ENCODE results near the gene SH3GL2.

Gene SH3GL2

GRCh38 chr9:17810728-17811571, 232.1 kb downstream of the SH3GL2 start:
- no peak for DNase-seq (ENCODE audit: low read depth, low spot score)

DNA sequence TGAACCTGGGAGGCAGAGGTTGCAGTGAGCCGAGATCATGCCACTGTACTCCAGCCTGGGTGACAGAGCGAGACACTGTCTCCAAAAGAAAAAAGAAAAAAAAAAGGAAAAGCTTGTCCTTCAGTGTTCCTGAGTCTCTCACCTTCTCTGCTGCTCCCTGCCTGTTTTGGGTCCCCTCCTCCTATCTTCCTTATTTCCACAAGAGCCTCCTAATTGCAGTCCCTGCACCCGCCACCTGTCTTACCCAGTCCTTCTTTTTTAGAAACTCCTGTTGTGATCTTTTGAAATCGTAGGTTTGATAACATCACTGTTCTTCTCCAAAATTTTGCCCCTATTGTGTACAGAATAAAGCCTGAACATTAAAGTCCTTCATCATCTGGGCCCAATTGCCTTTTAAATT, 234.9 kb downstream of the SH3GL2 start:
- no peak for DNase-seq (ENCODE audit: low read depth, low spot score)

DNA sequence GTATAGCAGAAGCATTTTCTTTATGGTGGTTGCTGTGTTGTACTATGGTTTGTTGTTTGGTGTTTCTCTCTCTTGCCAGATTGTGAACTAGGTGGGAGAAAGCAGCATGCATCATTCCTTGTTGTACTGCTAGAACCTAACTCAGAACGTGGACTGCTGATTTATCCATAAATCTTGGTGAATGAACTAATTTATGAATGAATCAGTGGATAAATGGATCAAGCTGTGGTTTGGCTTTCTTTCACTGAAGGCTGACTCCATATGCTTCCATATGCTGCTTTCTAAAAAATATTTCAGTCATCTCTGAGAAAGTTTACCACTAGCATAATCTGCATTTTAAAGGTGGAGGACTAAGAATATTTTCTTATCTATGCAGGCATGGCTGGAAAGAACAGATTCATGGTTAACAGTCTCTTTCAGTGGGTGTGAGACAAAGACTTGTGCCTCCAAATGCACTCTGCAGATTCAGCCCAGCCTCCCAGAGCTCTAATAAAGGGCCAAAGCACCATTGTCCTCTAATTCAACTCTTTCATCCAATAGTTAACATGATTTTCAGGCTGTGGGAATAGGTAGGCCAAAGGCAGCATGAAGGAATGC, 237.7 kb downstream of the SH3GL2 start:
- DNase-seq (ENCODE audit: low read depth, low spot score) = no peak

- no peak for DNase-seq (ENCODE audit: low read depth, low spot score)
Observed at GRCh38 chr9:17824191-17824590, 245.3 kb downstream of the SH3GL2 start.

- no peak for DNase-seq (ENCODE audit: low read depth, low spot score)
Observed at GRCh38 chr9:17824616-17825264, 245.9 kb downstream of the SH3GL2 start.

- DNase-seq (ENCODE audit: low read depth, low spot score) = no peak
Observed at GRCh38 chr9:17825265-17825659, 246.4 kb downstream of the SH3GL2 start.

GRCh38 chr9:17829064-17829463, 250.2 kb downstream of the SH3GL2 start:
- DNase-seq (ENCODE audit: low read depth, low spot score) = no peak

DNA sequence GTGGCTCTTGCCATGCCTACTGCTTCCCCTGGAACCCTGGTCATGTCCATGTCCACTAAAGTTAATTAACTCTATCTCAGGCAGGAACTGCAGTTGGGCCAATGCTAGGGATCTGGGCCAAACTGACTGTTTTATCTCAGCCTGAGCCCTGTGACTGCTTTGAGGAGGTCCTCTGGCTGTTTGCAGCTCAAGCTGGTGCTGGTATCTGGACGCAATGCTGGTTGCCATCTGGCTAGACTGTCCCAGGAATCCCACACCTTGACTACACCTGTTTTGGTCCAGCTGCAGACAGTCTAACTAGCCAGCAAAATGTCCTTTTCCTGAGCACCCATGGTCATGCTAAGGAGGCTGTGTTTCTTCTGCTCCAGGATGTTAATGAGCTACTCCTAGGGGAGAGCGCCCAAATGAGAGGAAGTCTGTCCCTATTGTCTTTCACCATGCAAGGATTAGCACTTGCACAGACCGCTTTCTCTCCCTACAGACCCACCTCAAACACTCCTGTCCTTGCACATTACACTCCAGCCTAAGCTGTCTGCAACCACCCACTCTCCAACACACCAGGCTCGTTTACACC, 251.0 kb downstream of the SH3GL2 start:
- DNase-seq (ENCODE audit: low read depth, low spot score) = no peak

- no peak for DNase-seq (ENCODE audit: low read depth, low spot score)
Observed at GRCh38 chr9:17832812-17833211, 253.9 kb downstream of the SH3GL2 start.

DNA sequence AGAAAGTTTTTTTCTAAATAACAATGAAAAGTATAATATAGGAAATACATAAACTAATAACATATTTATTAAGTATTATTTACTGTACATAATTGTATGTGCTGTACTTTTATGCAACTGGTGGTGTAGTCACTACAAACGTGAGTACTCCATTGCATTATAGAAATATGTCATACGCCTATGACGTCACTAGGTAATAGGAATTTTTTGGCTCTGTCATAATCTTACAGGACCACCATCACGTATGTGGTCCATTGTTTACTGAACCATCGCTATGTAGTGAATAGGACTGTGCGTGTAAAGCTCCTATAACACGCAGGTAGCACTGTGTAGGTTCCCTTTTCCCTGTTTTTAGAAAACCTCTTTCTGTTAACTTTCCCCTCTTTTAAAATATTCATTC, 255.0 kb downstream of the SH3GL2 start:
- DNase-seq (ENCODE audit: low read depth, low spot score) = no peak

DNA sequence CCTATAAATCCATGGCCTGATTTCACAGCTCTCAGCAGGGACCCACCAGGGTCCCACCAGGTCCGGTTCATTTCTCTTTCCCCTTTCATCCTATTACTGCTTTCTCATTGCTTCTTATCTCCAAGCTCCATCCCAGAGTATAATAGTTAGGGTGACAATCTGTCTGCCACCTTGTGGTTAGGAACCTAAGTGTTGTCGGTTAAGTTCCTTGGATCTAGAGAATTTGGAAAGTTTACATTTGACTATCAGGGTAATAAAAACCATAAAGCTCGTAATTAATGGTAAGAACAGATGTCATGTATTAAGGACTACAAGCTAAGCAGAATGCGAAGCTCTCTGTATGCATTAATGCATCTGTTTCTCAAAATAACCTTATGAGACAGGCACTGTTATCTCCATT, 259.1 kb downstream of the SH3GL2 start:
- no peak for DNase-seq (ENCODE audit: low read depth, low spot score)

DNA sequence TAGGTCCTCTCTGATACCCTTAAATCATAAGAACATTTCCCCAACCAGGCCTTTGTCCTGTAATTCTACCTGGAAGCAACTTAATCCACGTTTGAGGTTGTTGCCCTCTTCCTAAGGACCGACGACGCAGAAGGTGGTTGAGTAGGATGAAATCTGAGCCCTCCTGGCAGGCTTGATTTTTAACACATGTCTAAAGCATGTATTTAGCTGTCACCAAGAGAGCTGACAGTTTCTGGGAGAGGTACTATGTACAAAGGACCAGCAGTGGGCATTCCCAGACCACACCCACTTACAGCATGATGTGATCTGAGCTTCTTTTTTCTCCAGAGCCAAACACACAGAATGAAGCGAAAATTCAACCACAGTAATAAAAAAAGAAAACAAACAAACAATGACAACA, 260.9 kb downstream of the SH3GL2 start:
- DNase-seq (ENCODE audit: low read depth, low spot score) = no peak

- no peak for DNase-seq (ENCODE audit: low read depth, low spot score)
Observed at GRCh38 chr9:17843236-17843635, 264.4 kb downstream of the SH3GL2 start.
